GM15510 (cell line): Measurements from ENCODE around the gene TNS1.

Source experiments
- POLR2A ChIP-seq: IDR thresholded peaks from 3 replicates; pipeline ENCODE4 v1.6.1; 2011; ENCODE audit warnings: borderline replicate concordance; ENCODE audit not compliant: insufficient read length; ENCODE audit errors: extremely low read depth

TNS1 gene

GRCh38 chr2:217851191-217852020, 151.4 kb downstream of the TNS1 start:
- no peak for TF ChIP-seq POLR2A

GRCh38 chr2:217849154-217849975, 153.4 kb downstream of the TNS1 start:
- TF ChIP-seq POLR2A, result no peak

- no peak for TF ChIP-seq POLR2A
Observed at GRCh38 chr2:217848351-217848957, 154.3 kb downstream of the TNS1 start.

GRCh38 chr2:217847552-217848350, 155.0 kb downstream of the TNS1 start:
- no peak for TF ChIP-seq POLR2A

GRCh38 chr2:217847115-217847514, 155.7 kb downstream of the TNS1 start:
- TF ChIP-seq POLR2A, result no peak

GRCh38 chr2:217846321-217846743, 156.5 kb downstream of the TNS1 start:
- TF ChIP-seq POLR2A, result no peak

- no peak for TF ChIP-seq POLR2A
Observed at GRCh38 chr2:217845301-217845700, 157.5 kb downstream of the TNS1 start.

- TF ChIP-seq POLR2A, result no peak
Observed at GRCh38 chr2:217844696-217845095, 158.1 kb downstream of the TNS1 start.

GRCh38 chr2:217843324-217843723, 159.5 kb downstream of the TNS1 start:
- no peak for TF ChIP-seq POLR2A

GRCh38 chr2:217842017-217842416, 160.8 kb downstream of the TNS1 start:
- TF ChIP-seq POLR2A, result no peak

- TF ChIP-seq POLR2A, result no peak
Observed at GRCh38 chr2:217840522-217840921, 162.3 kb downstream of the TNS1 start.

- no peak for TF ChIP-seq POLR2A
Observed at GRCh38 chr2:217839750-217840107, 163.1 kb downstream of the TNS1 start.

GRCh38 chr2:217839073-217839749, 163.6 kb downstream of the TNS1 start:
- TF ChIP-seq POLR2A, result no peak

GRCh38 chr2:217838409-217838831, 164.4 kb downstream of the TNS1 start:
- TF ChIP-seq POLR2A, result no peak
